Esophagus muscularis mucosa (tissue), 3 donors: Measurements from ENCODE around the gene SCP2.

ENCODE experiments used
- POLR2AphosphoS5 ChIP-seq, 2 donors: sonication (generic); formaldehyde crosslinking; IDR thresholded peaks; one replicate each; pipeline ENCODE4 v1.6.1; 2017; ENCODE audit warnings: antibody characterized with exemption in 2 of 2
- TF ChIP-seq, protein P1 (sequence below), 3 experiments: fragments of 200-600 bp in 2 of 3; fragments of 450-650 bp in 1 of 3; sonication (generic) in 2 of 3; IDR thresholded peaks; one replicate each; pipeline ENCODE4 v1.5.1; 2017 to 2019; ENCODE audit warnings: antibody characterized with exemption in 3 of 3, mild to moderate bottlenecking in 2 of 3, moderate library complexity in 1 of 3

DNA sequence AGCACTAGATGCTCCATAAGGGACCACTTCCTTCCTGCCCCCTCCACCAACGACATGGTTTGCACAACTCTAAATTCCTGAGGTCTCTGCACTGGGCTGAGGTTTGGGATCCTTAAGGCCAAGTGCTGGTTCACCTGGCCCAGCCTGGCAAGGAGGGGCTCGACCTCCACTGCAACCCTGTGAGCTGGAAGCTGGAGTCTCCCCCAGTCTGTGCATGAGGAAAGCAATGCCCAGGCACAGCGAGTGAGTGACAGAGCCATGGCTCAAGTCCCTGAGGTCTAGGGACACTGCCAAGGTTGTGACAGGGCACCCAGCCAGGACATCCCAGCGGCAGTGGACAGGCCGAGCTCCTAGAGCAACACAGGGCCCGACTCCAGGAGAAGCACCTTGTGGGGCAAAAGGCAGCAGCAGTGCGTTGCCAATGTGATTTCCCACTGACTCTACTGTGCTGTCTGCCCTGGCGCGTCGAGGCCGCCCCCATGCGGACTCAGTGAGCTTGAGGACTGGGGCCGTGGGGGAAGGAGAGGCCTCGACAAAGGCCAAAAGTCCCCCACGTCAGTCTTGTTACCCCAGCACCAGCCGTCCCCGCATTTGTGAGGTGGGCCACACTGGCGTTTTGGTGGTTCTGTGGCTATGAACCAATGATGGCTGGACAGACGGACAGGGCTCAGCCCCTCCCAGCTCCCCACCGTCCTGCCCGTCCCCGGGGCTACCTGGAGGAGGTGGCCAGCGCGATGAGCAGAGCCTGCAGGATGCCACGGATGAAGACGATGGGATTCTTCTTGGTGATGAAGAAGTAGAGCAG lies 165.0 kb downstream of the SCP2 start:
- no peak for TF ChIP-seq POLR2AphosphoS5 (IDR thresholded peaks at IDR 0.05)
- TF ChIP-seq, protein P1, sequence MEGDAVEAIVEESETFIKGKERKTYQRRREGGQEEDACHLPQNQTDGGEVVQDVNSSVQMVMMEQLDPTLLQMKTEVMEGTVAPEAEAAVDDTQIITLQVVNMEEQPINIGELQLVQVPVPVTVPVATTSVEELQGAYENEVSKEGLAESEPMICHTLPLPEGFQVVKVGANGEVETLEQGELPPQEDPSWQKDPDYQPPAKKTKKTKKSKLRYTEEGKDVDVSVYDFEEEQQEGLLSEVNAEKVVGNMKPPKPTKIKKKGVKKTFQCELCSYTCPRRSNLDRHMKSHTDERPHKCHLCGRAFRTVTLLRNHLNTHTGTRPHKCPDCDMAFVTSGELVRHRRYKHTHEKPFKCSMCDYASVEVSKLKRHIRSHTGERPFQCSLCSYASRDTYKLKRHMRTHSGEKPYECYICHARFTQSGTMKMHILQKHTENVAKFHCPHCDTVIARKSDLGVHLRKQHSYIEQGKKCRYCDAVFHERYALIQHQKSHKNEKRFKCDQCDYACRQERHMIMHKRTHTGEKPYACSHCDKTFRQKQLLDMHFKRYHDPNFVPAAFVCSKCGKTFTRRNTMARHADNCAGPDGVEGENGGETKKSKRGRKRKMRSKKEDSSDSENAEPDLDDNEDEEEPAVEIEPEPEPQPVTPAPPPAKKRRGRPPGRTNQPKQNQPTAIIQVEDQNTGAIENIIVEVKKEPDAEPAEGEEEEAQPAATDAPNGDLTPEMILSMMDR (IDR thresholded peaks at IDR 0.05), result no peak
